Breast epithelium (tissue), 3 donors: ENCODE data around the gene POGLUT2.
A peak's percentile ranks its signal among the peaks of the same experiment; 100 is the strongest.

Source experiments
- POLR2A ChIP-seq: fragments of 450-650 bp; IDR thresholded peaks from one replicate; pipeline ENCODE4 v1.6.1; 2016; ENCODE audit warnings: antibody characterized with exemption, mild to moderate bottlenecking, moderate library complexity
- POLR2AphosphoS5 ChIP-seq, 3 donors: sonication (generic); formaldehyde crosslinking; IDR thresholded peaks; one replicate each; pipeline ENCODE4 v1.6.1; 2017; ENCODE audit warnings: antibody characterized with exemption in 3 of 3
- TF ChIP-seq, protein P1 (sequence below), 3 donors: fragments of 450-650 bp; IDR thresholded peaks; one replicate each; pipeline ENCODE4 v1.5.1; 2016 to 2017; ENCODE audit warnings: antibody characterized with exemption in 3 of 3, mild to moderate bottlenecking in 3 of 3, moderate library complexity in 3 of 3

- TF ChIP-seq POLR2A, result no peak
- TF ChIP-seq, protein P1, sequence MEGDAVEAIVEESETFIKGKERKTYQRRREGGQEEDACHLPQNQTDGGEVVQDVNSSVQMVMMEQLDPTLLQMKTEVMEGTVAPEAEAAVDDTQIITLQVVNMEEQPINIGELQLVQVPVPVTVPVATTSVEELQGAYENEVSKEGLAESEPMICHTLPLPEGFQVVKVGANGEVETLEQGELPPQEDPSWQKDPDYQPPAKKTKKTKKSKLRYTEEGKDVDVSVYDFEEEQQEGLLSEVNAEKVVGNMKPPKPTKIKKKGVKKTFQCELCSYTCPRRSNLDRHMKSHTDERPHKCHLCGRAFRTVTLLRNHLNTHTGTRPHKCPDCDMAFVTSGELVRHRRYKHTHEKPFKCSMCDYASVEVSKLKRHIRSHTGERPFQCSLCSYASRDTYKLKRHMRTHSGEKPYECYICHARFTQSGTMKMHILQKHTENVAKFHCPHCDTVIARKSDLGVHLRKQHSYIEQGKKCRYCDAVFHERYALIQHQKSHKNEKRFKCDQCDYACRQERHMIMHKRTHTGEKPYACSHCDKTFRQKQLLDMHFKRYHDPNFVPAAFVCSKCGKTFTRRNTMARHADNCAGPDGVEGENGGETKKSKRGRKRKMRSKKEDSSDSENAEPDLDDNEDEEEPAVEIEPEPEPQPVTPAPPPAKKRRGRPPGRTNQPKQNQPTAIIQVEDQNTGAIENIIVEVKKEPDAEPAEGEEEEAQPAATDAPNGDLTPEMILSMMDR (IDR thresholded peaks at IDR 0.05), result no peak
- peak in 2 of 3 donors; percentile 24 to 31 for TF ChIP-seq POLR2AphosphoS5 (IDR thresholded peaks at IDR 0.05)
These were observed at the start of gene POGLUT2, which contains the start of gene BIVM for GRCh38 chr13:102798581-102799425.
